Activated CD4-positive, alpha-beta T cell treated with anti-CD3 and anti-CD28 coated beads, Interleukin-2, amount 50 U/mL, for 24 hours (primary cell): ENCODE measurements around the gene NUDT2.
"Not testable (repeated sequence)": the region's sequence is repeated elsewhere in the genome, so short reads cannot be mapped to it uniquely, and the experiment has no call there.

ENCODE experiments used
- DNase-seq, 2 donors: peaks; one replicate each; pipeline ENCODE4 v3.0.0-alpha.2; 2020; ENCODE audit warnings: low read depth in 1 of 2, low spot score in 1 of 2

The NUDT2 gene

DNA sequence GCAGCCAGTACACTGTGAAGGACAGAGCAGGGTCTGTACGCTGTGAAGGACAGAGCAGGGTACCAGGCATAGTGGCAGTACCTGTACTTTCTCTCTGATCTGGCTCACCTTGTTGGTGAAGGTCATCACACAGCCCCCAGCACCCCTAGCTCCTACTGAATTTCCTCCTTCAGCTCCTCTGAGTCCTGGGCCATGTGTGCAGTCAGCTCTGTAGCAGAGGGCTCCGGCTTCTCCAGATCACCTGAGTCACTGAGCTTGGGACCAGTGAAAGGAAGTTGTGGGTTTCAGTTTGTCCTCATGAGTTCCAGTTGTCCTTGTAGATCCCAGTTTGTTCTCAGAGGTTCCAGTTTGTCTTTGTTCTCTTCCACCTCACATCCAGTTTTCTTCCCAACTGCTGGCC lies 5.5 kb downstream of the NUDT2 start:
- no peak for DNase-seq

GRCh38 chr9:34335376-34335775 lies 6.0 kb downstream of the NUDT2 start:
- DNase-seq, result no peak

GRCh38 chr9:34337403-34337802 lies 8.0 kb downstream of the NUDT2 start:
- DNase-seq, result no peak

GRCh38 chr9:34338079-34338478 lies 8.7 kb downstream of the NUDT2 start:
- not testable (repeated sequence) for DNase-seq

DNA sequence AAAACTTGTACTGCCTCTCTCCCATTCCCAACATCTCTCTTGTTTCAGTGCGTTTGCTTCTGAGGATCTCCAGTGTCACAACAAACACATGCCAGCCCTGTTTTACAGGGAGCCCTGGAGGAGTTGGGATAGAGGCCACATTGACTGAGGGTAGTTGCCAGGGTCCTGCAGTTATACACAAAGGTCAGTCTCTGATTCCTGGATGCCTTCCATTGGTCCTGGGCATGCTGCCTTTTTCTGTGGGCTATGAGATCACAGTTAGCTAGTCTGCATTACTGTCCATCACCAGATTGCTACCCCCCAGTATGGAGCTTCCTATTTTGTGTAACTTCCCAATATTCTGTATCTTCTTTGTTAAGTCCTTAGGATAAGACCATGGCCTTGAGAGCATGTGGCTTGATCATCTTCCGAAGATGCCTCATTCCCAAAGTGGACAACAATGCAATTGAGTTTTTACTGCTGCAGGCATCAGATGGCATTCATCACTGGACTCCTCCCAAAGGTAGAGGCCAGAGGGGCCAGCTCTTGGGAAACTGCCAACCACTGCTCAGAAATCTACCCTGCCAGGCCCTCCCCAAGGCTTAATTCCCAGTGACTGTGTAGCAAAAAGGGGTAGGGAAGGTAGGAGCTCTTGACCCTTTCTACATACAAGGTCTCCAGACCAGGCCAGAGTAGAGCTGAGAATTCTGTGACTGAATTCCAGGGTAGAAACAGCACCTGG lies 9.5 kb downstream of the NUDT2 start:
- no peak for DNase-seq

DNA sequence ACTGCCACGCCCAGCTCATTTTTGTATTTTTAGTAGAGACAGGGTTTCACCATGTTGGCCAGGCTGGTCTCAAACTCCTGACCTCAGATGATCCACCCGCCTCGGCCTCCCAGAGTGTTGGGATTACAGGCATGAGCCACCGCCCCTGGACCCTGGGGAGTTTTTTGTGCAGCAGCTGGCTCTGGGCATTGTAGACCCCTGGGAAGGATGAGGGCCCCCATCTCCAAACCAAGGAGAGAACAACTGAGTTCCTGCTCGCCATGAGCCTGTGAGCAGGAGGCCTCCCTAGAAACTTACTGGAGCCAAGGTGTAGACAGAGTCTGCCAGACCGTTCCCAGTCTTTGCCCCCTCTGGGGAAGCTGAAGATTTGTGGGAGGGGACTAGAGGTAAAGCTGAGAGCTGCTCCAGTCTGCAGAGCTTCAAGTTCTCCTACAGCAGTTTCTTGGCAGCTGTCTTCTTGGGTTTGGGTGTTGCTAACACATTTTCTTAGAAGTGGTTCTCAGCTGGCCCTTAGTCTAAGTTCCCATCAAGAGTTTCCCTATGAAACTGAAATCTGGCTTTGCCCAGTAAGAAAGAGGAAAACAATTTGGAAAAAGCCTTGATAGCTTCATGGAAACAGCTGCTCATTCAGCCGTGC lies 12.4 kb downstream of the NUDT2 start:
- no peak for DNase-seq

DNA sequence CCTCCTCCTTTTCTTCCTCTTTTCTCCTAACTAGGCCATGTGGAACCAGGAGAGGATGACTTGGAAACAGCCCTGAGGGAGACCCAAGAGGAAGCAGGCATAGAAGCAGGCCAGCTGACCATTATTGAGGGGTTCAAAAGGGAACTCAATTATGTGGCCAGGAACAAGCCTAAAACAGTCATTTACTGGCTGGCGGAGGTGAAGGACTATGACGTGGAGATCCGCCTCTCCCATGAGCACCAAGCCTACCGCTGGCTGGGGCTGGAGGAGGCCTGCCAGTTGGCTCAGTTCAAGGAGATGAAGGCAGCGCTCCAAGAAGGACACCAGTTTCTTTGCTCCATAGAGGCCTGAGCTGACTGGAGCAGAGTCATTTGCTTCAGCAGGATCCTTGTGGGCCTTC lies 13.7 kb downstream of the NUDT2 start:
- no peak for DNase-seq

GRCh38 chr9:34343605-34344004 lies 14.2 kb downstream of the NUDT2 start:
- DNase-seq, result no peak

DNA sequence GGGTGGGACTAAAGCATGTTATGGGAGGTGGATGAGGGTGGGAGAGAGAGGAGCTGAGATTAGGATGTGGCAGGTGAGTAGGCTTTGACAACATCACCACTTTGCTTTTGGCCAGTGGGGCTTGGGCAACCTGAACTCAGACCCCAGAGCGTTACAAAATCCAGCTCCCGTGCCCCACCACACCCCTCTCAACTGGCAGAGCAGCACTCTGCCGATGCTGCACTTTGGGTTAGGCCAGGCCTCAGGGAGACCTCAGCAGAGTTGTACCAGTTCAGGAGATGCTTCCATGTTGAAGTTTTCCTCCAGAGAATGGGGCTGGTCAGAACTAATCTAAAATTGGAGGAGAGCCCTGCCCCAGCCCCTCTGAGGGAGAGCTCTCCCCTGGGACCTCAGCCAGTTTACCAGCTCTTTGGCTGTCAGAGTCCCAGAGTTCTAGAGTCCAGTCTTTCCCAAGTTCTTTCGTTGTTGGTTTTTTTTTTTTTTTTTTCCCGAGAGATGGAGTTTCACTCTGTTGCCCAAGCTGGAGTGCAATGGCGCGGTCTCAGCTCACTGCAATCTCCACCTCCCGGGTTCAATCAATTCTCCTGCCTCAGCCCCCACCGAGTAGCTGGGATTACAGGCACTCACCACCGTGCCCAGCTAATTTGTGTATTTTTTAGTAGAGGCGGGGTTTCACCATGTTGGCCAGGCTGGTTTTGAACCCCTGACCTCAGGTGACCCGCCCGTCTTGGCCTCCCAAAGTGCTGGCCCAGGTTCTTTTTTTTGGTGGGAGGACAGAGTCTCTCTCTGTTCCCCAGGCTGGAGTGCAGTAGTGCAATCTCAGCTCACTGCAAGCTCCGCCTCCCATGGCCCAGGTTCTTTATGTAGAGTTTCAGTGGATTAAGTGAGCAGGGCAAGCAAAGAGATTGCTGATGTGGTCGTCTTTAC lies 17.8 kb downstream of the NUDT2 start:
- no peak for DNase-seq

DNA sequence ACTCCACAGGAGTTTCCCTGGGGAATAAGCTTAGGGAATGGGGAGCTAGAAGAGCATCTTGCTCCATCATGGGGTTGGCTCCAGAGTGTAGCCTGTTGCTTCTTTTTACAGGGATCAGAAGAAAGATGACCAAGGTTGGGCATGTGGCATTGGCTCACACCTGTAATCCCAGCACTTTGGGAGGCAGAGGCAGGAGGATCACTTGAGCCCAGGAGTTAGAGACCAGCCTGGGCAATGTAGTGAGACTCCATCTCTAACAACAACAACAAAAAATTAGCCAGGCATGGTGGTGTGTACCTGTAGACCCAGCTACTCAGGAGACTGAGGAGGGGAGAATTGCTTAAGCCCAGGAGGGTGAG lies 18.4 kb downstream of the NUDT2 start:
- DNase-seq, result no peak

GRCh38 chr9:34349324-34349723 lies 20.0 kb downstream of the NUDT2 start:
- DNase-seq, result no peak

- DNase-seq, result not testable (repeated sequence)
Observed at GRCh38 chr9:34352122-34352652, 22.8 kb downstream of the NUDT2 start.

DNA sequence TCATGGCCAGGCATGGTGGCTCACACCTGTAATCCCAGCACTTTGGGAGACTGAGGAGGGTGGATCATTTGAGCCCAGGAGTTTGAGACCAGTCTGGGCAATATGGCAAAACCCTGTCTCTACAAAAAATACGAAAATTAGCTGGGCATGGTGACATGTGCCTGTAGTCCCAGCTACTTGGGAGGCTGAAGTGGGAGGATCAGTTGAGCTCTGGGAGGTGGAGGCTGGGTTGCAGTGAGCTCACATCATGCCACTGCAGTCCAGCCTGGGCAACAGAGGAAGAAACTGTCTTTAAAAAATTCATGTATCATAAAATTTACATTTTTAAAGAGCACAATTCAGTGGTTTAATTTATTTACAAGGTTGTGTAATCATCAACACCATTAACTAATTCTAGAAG lies 23.6 kb downstream of the NUDT2 start:
- not testable (repeated sequence) for DNase-seq

GRCh38 chr9:34362614-34363214 lies 33.3 kb downstream of the NUDT2 start:
- DNase-seq, result no peak

DNA sequence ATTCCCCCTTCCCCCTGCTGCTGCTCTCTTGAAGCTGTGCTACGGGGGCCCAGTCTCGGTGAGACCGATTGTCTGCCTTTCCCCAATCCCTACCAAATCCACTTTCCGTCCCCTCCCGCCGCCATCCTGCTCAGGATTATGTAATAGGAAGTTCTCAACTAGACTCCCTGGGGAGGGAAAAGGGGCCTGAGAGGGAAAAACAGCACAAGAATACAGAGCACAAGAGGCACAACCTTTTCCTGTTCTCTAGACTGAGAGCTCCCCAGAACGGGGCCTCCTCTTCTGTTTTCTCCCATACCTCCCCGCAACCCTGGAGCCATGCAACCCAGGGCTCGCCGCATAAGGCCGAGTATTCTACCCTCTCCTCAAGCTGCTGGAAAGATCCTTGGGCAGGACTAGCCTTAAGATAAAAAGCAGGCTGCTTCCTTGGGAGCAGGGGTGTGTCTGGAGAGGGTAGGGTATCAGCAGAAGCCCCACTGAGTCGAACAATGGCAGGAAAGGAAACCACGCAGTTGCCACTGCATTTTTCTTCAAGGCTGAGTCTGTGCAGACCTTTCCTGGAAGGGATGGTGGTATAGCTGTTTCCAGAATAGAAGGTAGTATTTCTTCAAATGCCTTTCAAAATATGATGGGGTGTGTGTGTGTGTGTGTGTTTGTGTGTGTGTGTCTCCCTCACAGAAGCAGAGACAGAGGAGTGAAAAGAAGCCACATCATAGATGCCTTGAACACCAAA lies 34.4 kb downstream of the NUDT2 start:
- DNase-seq, result no peak

GRCh38 chr9:34365282-34365681 lies 35.9 kb downstream of the NUDT2 start:
- no peak for DNase-seq

DNA sequence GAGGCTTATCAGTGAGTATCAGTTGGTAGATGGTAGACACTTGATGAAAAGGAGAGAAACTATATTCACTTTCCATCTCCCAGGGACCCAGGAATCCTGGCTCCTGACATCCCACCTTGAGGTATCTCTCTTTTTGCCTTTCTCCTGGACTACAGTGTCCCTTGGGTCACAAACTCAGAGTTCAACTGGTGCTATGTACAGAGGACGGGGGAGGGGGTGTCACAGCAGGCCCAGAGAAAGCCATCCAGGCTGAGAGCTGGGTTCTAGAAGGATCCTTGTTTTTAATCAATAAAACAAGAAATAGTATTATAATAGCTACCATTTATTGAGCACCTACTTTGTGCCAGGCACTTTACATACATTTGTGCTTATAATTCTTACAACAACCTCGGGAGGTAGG lies 37.0 kb downstream of the NUDT2 start:
- DNase-seq, result no peak

- not testable (repeated sequence) for DNase-seq
Observed at GRCh38 chr9:34367751-34368410, 38.5 kb downstream of the NUDT2 start.

GRCh38 chr9:34368796-34369195 lies 39.4 kb downstream of the NUDT2 start:
- DNase-seq, result not testable (repeated sequence)

GRCh38 chr9:34369636-34370035 lies 40.3 kb downstream of the NUDT2 start:
- no peak for DNase-seq
